ENCODE data around the gene ZEB1.
"Not testable (repeated sequence)": the region's sequence is repeated elsewhere in the genome, so short reads cannot be mapped to it uniquely, and the experiment has no call there.

Gene ZEB1

GRCh38 chr10:31358688-31359330 lies 39.8 kb downstream of the ZEB1 start:
- H3K9ac ChIP-seq (ENCODE audit: low read length) = no peak overlapping the region
- H3K4me3 ChIP-seq (ENCODE audit: low read length) = no peak overlapping the region
- H3K27ac ChIP-seq (ENCODE audit: low read depth, low read length) = no peak overlapping the region
- no peaks in the 10 kb centered on the region for H3K36me3 ChIP-seq (ENCODE audit: control insufficient read depth, insufficient read depth, low read length)
- H3K27me3 ChIP-seq (ENCODE audit: control insufficient read depth, insufficient read depth, low read length) = no peaks in the 10 kb centered on the region
- H3K4me1 ChIP-seq (ENCODE audit: control insufficient read depth, insufficient read depth, low read length) = peaks cover 19% of the 10 kb centered on the region

- H3K4me1 ChIP-seq (ENCODE audit: control insufficient read depth, insufficient read depth, low read length) = peaks cover 19% of the 10 kb centered on the region
- H3K9ac ChIP-seq (ENCODE audit: low read length) = no peak overlapping the region
- no peaks in the 10 kb centered on the region for H3K36me3 ChIP-seq (ENCODE audit: control insufficient read depth, insufficient read depth, low read length)
- H3K4me3 ChIP-seq (ENCODE audit: low read length) = no peak overlapping the region
- H3K27me3 ChIP-seq (ENCODE audit: control insufficient read depth, insufficient read depth, low read length) = no peaks in the 10 kb centered on the region
- no peak overlapping the region for H3K27ac ChIP-seq (ENCODE audit: low read depth, low read length)
Observed at GRCh38 chr10:31359979-31360378, 41.0 kb downstream of the ZEB1 start.

- not testable (repeated sequence) for H3K36me3 ChIP-seq (ENCODE audit: control insufficient read depth, insufficient read depth, low read length); H3K27me3 ChIP-seq (ENCODE audit: control insufficient read depth, insufficient read depth, low read length); H3K27ac ChIP-seq (ENCODE audit: low read depth, low read length); H3K4me3 ChIP-seq (ENCODE audit: low read length); H3K9ac ChIP-seq (ENCODE audit: low read length)
- H3K4me1 ChIP-seq (ENCODE audit: control insufficient read depth, insufficient read depth, low read length) = peaks cover 21% of the 10 kb centered on the region
Observed at GRCh38 chr10:31361475-31361874, 42.5 kb downstream of the ZEB1 start.

GRCh38 chr10:31362023-31362641 lies 43.1 kb downstream of the ZEB1 start:
- Histone ChIP-seq H3K9ac (ENCODE audit: low read length) (no peak overlapping the region), H3K27me3 (ENCODE audit: control insufficient read depth, insufficient read depth, low read length) (no peaks in the 10 kb centered on the region), H3K27ac (ENCODE audit: low read depth, low read length) (no peak overlapping the region), H3K4me3 (ENCODE audit: low read length) (no peak overlapping the region), H3K36me3 (ENCODE audit: control insufficient read depth, insufficient read depth, low read length) (no peaks in the 10 kb centered on the region), H3K4me1 (ENCODE audit: control insufficient read depth, insufficient read depth, low read length) (peaks cover 21% of the 10 kb centered on the region)

GRCh38 chr10:31363696-31364095 lies 44.7 kb downstream of the ZEB1 start:
- H3K4me3 ChIP-seq (ENCODE audit: low read length); H3K9ac ChIP-seq (ENCODE audit: low read length); H3K27me3 ChIP-seq (ENCODE audit: control insufficient read depth, insufficient read depth, low read length); H3K36me3 ChIP-seq (ENCODE audit: control insufficient read depth, insufficient read depth, low read length); H3K27ac ChIP-seq (ENCODE audit: low read depth, low read length): not testable (repeated sequence)
- H3K4me1 ChIP-seq (ENCODE audit: control insufficient read depth, insufficient read depth, low read length) = peaks cover 17% of the 10 kb centered on the region

- H3K4me3 ChIP-seq (ENCODE audit: low read length); H3K27ac ChIP-seq (ENCODE audit: low read depth, low read length): not testable (repeated sequence)
- H3K4me1 ChIP-seq (ENCODE audit: control insufficient read depth, insufficient read depth, low read length) = peaks cover 12% of the 10 kb centered on the region
Observed at GRCh38 chr10:31364238-31364637, 45.2 kb downstream of the ZEB1 start.

GRCh38 chr10:31366703-31367102 lies 47.7 kb downstream of the ZEB1 start:
- H3K4me3 ChIP-seq (ENCODE audit: low read length) = no peak overlapping the region
- H3K4me1 ChIP-seq (ENCODE audit: control insufficient read depth, insufficient read depth, low read length) = peaks cover 6% of the 10 kb centered on the region
- no peaks in the 10 kb centered on the region for H3K36me3 ChIP-seq (ENCODE audit: control insufficient read depth, insufficient read depth, low read length)
- no peaks in the 10 kb centered on the region for H3K27me3 ChIP-seq (ENCODE audit: control insufficient read depth, insufficient read depth, low read length)
- no peak overlapping the region for H3K9ac ChIP-seq (ENCODE audit: low read length)
- H3K27ac ChIP-seq (ENCODE audit: low read depth, low read length) = peak overlapping the region; percentile 32

More at GRCh38 chr10:31364238-31364637, 45.2 kb downstream of the ZEB1 start:
- not testable (repeated sequence) for H3K36me3 ChIP-seq (ENCODE audit: control insufficient read depth, insufficient read depth, low read length); H3K9ac ChIP-seq (ENCODE audit: low read length); H3K27me3 ChIP-seq (ENCODE audit: control insufficient read depth, insufficient read depth, low read length)

GRCh38 chr10:31368724-31369123 lies 49.7 kb downstream of the ZEB1 start:
- no peak overlapping the region for H3K9ac ChIP-seq (ENCODE audit: low read length)
- peaks cover 10% of the 10 kb centered on the region for H3K4me1 ChIP-seq (ENCODE audit: control insufficient read depth, insufficient read depth, low read length)
- no peaks in the 10 kb centered on the region for H3K36me3 ChIP-seq (ENCODE audit: control insufficient read depth, insufficient read depth, low read length)
- H3K27ac ChIP-seq (ENCODE audit: low read depth, low read length) = no peak overlapping the region
- no peaks in the 10 kb centered on the region for H3K27me3 ChIP-seq (ENCODE audit: control insufficient read depth, insufficient read depth, low read length)
- H3K4me3 ChIP-seq (ENCODE audit: low read length) = no peak overlapping the region

- H3K27ac ChIP-seq (ENCODE audit: low read depth, low read length) = no peak overlapping the region
- H3K9ac ChIP-seq (ENCODE audit: low read length) = no peak overlapping the region
- H3K27me3 ChIP-seq (ENCODE audit: control insufficient read depth, insufficient read depth, low read length) = no peaks in the 10 kb centered on the region
- peaks cover 10% of the 10 kb centered on the region for H3K4me1 ChIP-seq (ENCODE audit: control insufficient read depth, insufficient read depth, low read length)
- H3K36me3 ChIP-seq (ENCODE audit: control insufficient read depth, insufficient read depth, low read length) = no peaks in the 10 kb centered on the region
- H3K4me3 ChIP-seq (ENCODE audit: low read length) = no peak overlapping the region
Observed at GRCh38 chr10:31372439-31372838, 53.4 kb downstream of the ZEB1 start.

GRCh38 chr10:31374146-31374696 lies 55.2 kb downstream of the ZEB1 start:
- Histone ChIP-seq H3K4me3 (ENCODE audit: low read length) (no peak overlapping the region), H3K9ac (ENCODE audit: low read length) (no peak overlapping the region), H3K4me1 (ENCODE audit: control insufficient read depth, insufficient read depth, low read length) (peaks cover 10% of the 10 kb centered on the region), H3K27me3 (ENCODE audit: control insufficient read depth, insufficient read depth, low read length) (no peaks in the 10 kb centered on the region), H3K36me3 (ENCODE audit: control insufficient read depth, insufficient read depth, low read length) (no peaks in the 10 kb centered on the region), H3K27ac (ENCODE audit: low read depth, low read length) (no peak overlapping the region)

- Histone ChIP-seq H3K36me3 (ENCODE audit: control insufficient read depth, insufficient read depth, low read length) (no peaks in the 10 kb centered on the region), H3K4me3 (ENCODE audit: low read length) (no peak overlapping the region), H3K9ac (ENCODE audit: low read length) (no peak overlapping the region), H3K27me3 (ENCODE audit: control insufficient read depth, insufficient read depth, low read length) (no peaks in the 10 kb centered on the region), H3K4me1 (ENCODE audit: control insufficient read depth, insufficient read depth, low read length) (peaks cover 4% of the 10 kb centered on the region), H3K27ac (ENCODE audit: low read depth, low read length) (no peak overlapping the region)
Observed at GRCh38 chr10:31381171-31381570, 62.2 kb downstream of the ZEB1 start.

GRCh38 chr10:31381766-31382316 lies 62.8 kb downstream of the ZEB1 start:
- H3K4me3 ChIP-seq (ENCODE audit: low read length) = no peak overlapping the region
- H3K36me3 ChIP-seq (ENCODE audit: control insufficient read depth, insufficient read depth, low read length) = no peaks in the 10 kb centered on the region
- H3K27me3 ChIP-seq (ENCODE audit: control insufficient read depth, insufficient read depth, low read length) = no peaks in the 10 kb centered on the region
- no peak overlapping the region for H3K9ac ChIP-seq (ENCODE audit: low read length)
- H3K27ac ChIP-seq (ENCODE audit: low read depth, low read length) = no peak overlapping the region
- H3K4me1 ChIP-seq (ENCODE audit: control insufficient read depth, insufficient read depth, low read length) = peaks cover 2% of the 10 kb centered on the region

All from rectal smooth muscle tissue (tissue), 1 donor.